GM21576 (cell line): ENCODE measurements around the gene CHCHD10.
A peak's percentile ranks its signal among the peaks of the same experiment; 100 is the strongest.

Source experiments
- ATAC-seq: cut with Tn5 transposase; IDR thresholded peaks from one replicate; pipeline ENCODE4 v1.9.1; 2021; ENCODE audit warnings: mild to moderate bottlenecking, moderate library complexity; ENCODE audit not compliant: unreplicated experiment

CHCHD10 gene

GRCh38 chr22:23773483-23774113 is 5.8 kb upstream of the CHCHD10 start:
- ATAC-seq, result no peak

DNA sequence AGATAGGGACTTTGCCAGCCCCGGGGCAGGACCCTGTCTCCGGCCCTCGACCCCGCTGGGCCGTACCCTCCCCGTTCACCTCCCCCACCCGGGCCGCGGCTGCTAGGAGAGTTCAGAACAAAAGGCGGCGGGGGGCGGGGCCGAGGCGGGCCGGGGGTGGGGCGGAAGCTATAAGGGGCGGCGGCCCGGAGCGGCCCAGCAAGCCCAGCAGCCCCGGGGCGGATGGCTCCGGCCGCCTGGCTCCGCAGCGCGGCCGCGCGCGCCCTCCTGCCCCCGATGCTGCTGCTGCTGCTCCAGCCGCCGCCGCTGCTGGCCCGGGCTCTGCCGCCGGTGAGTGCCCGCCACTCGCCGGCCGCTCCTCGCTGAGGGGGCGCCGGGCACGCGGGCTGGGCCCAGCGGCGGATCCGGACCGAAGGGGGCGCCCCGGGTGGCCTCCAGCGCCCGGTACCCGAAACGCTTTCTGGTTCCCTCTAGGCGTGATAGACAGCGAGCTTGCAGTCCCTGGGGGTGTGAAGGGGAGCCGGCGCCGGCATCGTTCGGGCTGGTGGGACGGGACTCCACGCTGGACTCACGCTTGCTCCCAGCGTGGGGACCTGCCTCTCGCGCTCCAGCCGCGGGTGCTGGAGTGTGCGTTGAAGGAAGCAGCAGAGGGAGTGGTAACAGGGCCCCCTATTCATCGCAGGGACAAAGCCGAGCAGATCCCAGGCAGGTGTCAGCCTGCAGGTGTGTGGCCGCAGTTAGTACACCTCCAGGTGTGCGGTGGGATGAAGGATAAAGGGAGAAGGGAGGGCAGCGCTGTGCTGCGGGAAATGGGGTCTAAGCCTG is 5.1 kb upstream of the CHCHD10 start, which contains the start of gene MMP11:
Gene MMP11, plus strand, starts transcription at position 201 of the 825 bp plus-strand sequence. Its CDS starts 22 bp downstream, at position 223.
- no peak for ATAC-seq

GRCh38 chr22:23772315-23772648 is 4.5 kb upstream of the CHCHD10 start:
- ATAC-seq, result no peak

DNA sequence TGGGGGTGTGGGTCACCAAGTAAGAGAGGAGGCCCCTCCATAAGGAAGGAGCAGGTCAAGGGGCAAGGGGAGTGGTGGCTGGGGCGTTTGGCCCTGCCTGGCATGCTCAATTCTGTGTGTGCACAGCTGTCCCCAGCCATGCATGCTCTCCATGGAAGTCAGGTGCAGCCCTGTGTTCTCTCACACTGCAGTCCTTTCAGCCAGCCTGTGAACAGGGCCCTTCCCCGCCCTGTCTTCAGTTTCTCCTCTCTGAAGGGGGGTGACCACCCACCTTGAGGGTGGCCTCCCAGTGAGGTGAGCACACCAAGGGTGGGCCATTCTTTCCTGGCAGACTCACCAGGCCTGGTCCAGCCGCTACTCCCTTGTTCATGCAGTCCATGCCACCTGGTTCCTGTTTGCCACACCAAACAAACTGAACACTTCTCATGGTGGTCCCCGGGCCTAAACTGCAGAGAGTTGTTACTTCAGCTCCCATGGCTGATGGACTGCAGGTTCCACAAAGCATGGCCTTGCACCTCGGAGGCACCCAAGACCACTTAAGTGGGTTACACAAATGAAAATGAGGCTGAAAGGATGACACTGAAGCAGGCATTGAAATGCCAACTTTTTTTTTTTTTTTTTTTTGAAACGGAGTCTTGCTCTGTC is 1.7 kb upstream of the CHCHD10 start:
- no peak for ATAC-seq

GRCh38 chr22:23767303-23767672 is 484 bp downstream of the CHCHD10 start:
- no peak for ATAC-seq

DNA sequence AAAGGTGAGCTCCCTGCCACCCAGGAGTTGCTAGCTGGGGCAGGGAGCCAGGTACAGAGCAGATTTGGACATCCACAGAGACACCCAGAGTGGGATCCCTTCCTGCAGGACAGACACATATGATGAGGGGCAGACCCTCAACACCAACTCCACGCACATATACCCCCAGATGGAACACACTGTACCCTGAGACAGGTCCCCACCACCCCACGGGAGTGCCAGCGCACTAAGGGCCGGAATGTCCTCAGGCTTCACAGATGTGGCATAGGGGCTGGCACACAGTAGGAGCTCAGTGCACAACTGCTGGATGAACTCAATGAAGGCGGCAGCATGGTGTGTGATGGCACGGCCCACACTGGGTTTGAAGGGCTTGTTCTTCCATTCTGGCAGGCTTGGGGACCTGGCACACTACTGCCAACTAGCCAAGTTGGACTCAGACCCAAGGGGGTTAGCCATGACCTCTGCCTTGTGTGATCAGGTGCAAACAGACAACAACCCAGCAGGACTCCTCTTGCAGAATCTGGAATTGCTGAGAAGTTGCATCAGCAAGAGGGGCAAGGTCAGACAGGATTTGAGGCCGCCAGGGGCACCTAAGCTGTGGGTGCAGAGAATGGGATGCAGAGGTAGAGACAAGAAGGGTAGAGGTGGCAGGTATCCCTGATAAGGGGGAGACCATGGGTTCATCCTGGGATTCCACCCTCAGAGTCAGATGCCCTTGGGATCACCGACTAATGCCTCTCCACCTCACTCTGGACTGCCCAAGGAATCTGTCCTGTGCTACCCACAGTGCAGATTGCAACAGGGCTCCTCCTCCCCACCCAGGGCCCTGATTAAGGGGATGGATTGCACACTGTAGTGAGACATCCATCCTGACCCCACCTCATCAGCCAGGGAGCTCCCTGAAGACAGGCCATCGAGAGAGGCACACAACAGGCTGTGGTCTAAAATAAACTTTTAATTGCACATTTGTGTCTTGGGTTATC is 2.6 kb downstream of the CHCHD10 start:
- ATAC-seq, result no peak

DNA sequence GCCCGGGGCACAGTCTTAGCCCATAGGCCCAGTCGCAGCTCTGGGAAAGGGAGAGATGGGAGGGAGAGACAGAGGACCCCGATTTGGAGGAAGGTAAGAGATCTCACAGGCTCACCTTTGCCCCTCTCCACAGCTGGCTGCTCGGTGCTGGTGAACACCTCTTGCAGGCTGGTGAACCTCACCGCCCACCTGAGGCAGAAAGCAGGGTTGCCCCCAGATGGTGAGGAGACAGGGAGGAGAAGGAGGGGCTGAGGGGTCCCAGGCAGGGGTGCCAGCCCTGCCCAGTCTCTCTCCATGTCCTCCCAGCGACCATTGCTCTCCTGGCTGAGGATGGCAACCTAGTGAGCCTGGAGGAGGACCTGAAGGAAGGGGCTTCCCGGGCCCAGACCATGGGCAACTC is 3.8 kb downstream of the CHCHD10 start:
- ATAC-seq, result no peak

- no peak for ATAC-seq
Observed at GRCh38 chr22:23763579-23763945, 4.2 kb downstream of the CHCHD10 start.

DNA sequence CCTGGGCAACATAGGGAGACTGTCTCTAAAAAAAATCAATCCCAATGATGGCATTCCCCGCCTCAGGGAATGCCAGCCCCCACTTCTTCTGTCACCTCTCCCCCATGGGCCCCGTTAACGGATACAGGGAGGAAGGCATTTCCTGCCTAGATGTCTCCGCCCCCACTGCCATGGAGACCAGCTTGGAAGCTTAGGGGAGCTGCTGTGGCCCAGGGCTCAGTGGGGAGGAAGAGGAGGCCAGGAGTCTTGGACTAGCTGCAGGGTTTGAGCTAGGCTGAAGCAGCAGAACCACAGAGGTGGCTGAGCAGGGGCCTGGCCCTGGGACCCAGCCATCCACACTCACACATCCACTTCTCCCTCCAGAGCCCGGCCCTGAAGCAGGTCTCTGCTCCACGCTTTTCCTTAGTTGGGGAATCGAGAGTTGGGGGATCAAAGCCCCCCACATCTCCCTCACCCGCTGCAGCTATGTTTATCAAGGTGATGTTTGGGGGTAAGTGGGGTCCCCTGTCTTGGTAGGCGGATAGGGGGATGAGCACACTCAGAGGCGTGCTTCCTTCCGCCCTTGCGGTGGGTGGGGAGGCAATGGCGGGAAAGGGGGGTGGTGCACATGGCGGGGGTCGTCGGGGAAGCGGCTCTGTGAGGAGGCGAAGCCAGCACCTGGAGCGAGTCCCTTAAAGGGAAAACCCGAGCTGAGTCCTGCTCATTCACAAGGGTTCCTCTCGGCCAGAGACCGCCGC is 4.8 kb downstream of the CHCHD10 start, which contains the start of gene C22orf15:
Gene C22orf15, plus strand, starts transcription at position 149 of the 737 bp plus-strand sequence. Its CDS starts 317 bp downstream, at position 466.
- ATAC-seq, result no peak

DNA sequence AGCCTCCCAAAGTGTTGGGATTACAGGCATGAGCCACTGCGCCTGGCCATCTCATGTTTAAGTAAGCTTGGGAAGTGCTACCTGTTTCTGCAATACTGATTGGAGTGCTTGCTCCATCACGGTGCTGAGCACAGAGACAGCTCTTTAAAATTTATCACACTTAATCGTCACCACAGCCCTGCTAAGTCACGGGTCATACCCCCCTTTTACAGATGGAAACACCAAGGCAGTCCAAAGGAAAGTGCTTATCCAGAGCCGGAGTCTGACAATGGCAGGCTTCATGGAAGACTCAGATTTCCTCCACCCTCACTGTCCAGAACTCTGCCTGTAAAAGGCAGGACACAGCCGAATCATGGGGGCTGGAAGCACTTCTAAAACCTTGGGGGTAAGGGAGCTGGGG is 7.7 kb downstream of the CHCHD10 start:
- ATAC-seq, result no peak

GRCh38 chr22:23759566-23759965 is 8.2 kb downstream of the CHCHD10 start:
- ATAC-seq, result no peak

DNA sequence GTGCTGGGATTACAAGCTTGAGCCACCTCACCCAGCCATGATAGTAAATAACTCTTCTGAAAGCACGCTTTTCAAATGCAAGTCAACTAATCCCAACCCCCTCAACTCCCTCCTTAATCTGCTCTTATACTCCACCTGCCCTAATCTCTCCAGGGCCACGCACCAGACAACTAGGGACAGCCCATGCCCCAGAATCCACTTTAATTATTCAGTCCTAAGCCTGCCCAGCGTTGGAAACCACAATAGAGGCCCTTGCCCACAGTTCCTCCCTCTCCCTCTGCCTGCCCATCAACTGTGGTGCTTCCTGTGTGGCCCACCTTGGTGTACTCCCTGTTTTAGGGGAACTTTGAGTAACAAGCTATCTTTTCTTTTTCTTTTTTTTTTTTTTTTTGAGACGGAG is 10.9 kb downstream of the CHCHD10 start:
- no peak for ATAC-seq

DNA sequence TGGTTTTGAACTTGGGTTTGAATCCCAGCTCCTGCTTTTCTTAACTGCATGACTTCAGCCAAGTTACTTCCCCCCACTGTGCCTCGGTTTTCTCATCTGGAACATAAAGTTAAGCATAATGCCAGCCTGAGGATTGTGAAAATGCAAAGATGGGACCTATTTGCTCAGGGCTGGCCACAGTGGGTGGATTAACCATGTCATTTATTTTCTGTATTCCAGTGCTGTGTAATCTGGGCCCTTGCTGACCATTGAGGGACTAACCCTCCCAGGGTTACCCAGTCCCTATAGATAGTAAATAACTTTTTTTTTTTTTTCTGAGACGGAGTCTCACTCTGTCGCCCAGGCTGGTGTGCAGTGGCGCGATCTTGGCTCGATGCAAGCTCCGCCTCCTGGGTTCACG is 12.1 kb downstream of the CHCHD10 start:
- ATAC-seq, result no peak

DNA sequence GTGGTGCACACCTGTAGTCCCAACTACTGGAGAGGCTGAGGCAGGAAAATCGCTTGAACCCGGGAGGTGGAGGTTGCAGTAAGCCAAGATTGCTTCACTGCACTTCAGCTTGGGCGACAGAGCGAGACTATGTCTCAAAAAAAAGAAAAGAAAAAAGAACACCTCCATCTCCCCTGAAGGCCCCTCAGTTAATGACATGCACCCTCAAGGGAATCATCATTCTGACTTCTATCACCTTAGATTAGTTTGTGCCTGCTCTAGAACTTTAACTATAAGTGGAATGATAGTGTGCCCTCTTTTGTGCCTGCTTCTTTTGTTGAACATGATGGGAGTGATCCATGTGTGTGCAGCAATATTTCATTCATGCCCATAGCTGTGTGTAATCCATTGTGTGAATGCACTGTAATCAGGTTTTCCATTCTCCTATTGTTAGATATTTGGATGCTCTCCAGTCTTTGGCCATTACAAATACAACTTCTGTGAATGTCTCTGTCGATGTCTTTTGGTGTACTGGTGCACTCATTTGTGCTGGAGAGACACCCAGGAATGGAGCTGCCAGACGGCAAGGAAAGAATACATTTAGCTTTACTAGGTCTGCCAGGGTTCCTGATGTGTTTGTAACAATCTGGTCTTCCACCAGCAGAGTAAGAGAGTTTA is 12.7 kb downstream of the CHCHD10 start:
- ATAC-seq, result no peak

DNA sequence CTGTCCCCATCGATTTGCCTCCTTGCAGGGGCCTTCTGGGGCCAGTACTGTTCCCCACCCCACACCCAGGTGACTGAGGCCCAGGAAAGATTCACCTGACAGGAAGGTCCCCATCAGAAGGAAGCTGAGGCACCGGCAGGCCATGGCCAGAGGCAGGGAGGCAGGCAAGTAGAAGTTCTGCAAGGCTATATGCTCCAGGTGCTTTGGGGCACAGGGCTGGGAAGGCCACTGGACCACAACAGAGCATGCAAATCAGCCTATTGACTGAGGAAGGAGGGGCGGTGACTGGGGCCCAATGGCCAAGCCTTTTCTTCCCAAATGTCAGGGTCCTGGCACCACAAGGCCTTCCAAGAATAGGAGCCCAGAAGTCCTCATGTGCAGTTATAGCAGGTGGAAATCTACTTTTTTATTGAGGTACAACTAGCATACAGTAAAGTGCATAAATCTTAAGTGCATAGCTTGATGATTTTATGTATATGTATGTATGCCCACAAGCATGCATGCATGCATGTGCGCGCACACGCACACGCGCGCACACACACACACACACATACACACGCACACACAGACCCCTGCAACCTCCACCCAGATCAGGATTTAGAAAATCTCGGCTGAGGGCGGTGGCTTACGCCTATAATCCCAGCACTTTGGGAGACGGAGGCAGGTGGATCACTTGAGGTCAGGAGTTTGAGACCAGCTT is 13.4 kb downstream of the CHCHD10 start, which contains the start of gene VPREB3:
Gene VPREB3, minus strand, starts transcription at position 206 of the 700 bp plus-strand sequence. Its CDS starts 62 bp downstream, at position 144.
- no peak for ATAC-seq

GRCh38 chr22:23753385-23753784 is 14.4 kb downstream of the CHCHD10 start:
- no peak for ATAC-seq

- no peak for ATAC-seq
Observed at GRCh38 chr22:23752750-23753149, 15.0 kb downstream of the CHCHD10 start.

- ATAC-seq, result peak; percentile 39
Observed at GRCh38 chr22:23752090-23752691, 15.6 kb downstream of the CHCHD10 start.
